Measurements from ENCODE around the gene ZSCAN9. TPM values are rescaled to one million over a fixed set of nuclear protein-coding genes. Genes with fewer than 3 reads are reported as not detected.
A peak's percentile ranks its signal among the peaks of the same experiment; 100 is the strongest.

The ZSCAN9 gene
- total and polyA plus RNA-seq, 2 of the 13 experiments (the other 11 are each of a cell fraction or from before 2014, with no cell fraction given): 14.6 to 17.8 TPM

DNA sequence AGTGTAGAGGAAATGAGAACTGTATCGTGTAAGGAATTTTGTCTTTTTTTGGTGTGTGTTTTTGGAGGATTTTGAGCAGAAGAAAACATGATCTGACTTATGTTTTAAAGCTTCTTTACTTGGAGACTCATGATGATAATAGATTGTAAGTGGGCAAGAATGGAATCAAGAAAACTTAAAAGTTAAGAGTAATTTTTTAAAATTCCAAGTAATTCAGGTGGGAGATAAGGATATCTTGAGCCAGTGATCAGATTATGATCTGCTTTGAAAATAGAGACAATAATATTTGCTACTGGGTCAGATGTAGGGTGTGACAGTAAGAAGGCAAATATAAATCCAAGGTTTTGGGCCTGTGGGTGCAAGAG, 42.6 kb downstream of the ZSCAN9 start:
- peak overlapping the region; percentile 91 for H2AFZ ChIP-seq (ENCODE audit: low read length)
- H3K9me3 ChIP-seq (ENCODE audit: low read length): no peaks in the 10 kb centered on the region
- 1% methylated on average over 1 of the region's 1 CpG for WGBS (ENCODE audit: low lambda C conversion rate)
- peak overlapping the region; percentile 80 for H3K9ac ChIP-seq (ENCODE audit: insufficient read depth, low read depth, low read length)
- POLR2A ChIA-PET: interaction anchor here (0.7 to 3.2 kb wide), 20 partner anchors 10 to 595 kb away, joined by 3 to 67 read pairs (median 10); partner anchors contain the start of genes PGBD1, ZKSCAN3, ZKSCAN4 and ZKSCAN8
- no peak for ATAC-seq
- in situ Hi-C loops (cut with HindIII; ENCODE audit: extremely low pct_ligation_motif_present, low pct_unique_long_range_greater_than_20kb): no loop called here
- intact Hi-C loops (cut with micrococcal nuclease; ENCODE audit: unreplicated experiment): loop anchor here (1.0 to 5.0 kb wide), 8 partner anchors 15 to 143 kb away; partner anchors contain the start of genes ZKSCAN4, ZKSCAN8, ZSCAN12 and ZSCAN16
- H3K79me2 ChIP-seq (ENCODE audit: insufficient read depth, low read length): peaks cover 19% of the 10 kb centered on the region
- TF ChIP-seq TFAP4 (IDR thresholded peaks at IDR 0.05; ENCODE audit: borderline replicate concordance, low read depth) (no peak), NCOR1 (IDR thresholded peaks at IDR 0.05; ENCODE audit: borderline replicate concordance, low read length) (0 out of 2 replicates have a peak, but pooled peaks have one; percentile 4), ZNF274 (CRISPR knock-in tag; IDR thresholded peaks at IDR 0.05) (no peak), ZNF800 (CRISPR knock-in tag; IDR thresholded peaks at IDR 0.05) (no peak), ZMYM4 (CRISPR knock-in tag; IDR thresholded peaks at IDR 0.05) (no peak), ZFP62 (CRISPR knock-in tag; IDR thresholded peaks at IDR 0.05) (no peak), LCORL (IDR thresholded peaks at IDR 0.05) (peak; percentile 41; the same call in 1 of the 2 replicates), LCORL (CRISPR knock-in tag; IDR thresholded peaks at IDR 0.05) (no peak), AKNA (CRISPR knock-in tag; IDR thresholded peaks at IDR 0.05; ENCODE audit: borderline replicate concordance) (no peak), ZBTB33 (CRISPR knock-in tag; IDR thresholded peaks at IDR 0.05) (no peak), RELA (CRISPR knock-in tag; IDR thresholded peaks at IDR 0.05) (no peak), ZNF383 (CRISPR knock-in tag; IDR thresholded peaks at IDR 0.05; ENCODE audit: borderline replicate concordance) (no peak)
- H3K36me3 ChIP-seq (replicated peaks in 1 of 2; ENCODE audit: control insufficient read depth in 1 of 2, insufficient read depth in 2 of 2, low read length in 2 of 2): peaks cover 6 to 11% of the 10 kb centered on the region in 2 experiments
- peak overlapping the region; percentile 80 for H3K4me2 ChIP-seq (ENCODE audit: low read depth, low read length)
- DNase-seq (ENCODE audit: low spot score): no peak
- H3K27me3 ChIP-seq (ENCODE audit: control insufficient read depth in 1 of 2, insufficient read depth in 2 of 2, low read length in 2 of 2): peaks cover 0 to 7% of the 10 kb centered on the region in 2 experiments; a peak in 2 of 5 replicates
- FAIRE-seq: no peak
- CTCF ChIA-PET (ENCODE audit: low intra/inter-chr PET ratio, low total read pairs): no interaction called here
- peaks cover 26% of the 10 kb centered on the region for H3K4me1 ChIP-seq (ENCODE audit: insufficient read depth, low read length)
- H4K20me1 ChIP-seq (ENCODE audit: insufficient read depth, low read length): no peaks in the 10 kb centered on the region
- H3K27ac ChIP-seq (ENCODE audit: extremely low read length, insufficient read depth, low read length): peak overlapping the region; percentile 51
- BruUV-seq (replicated peaks): TSS peak; percentile 75
- H3K4me3 ChIP-seq (replicated peaks in 1 of 3; ENCODE audit: insufficient read depth in 1 of 3, low read depth in 2 of 3, low read length in 3 of 3): peak overlapping the region; percentile 85 to 91 (median 87)
